A549 (cell line): ENCODE data around the gene LGR6. TPM values are rescaled to one million over a fixed set of nuclear protein-coding genes. Genes with fewer than 3 reads are reported as not detected.
A peak's percentile ranks its signal among the peaks of the same experiment; 100 is the strongest.

Experiments used
- ATAC-seq, 2 experiments: fragments of 200-7000 bp in 1 of 2; fragments of >200 bp in 1 of 2; cut with Nextera tagmentation in 1 of 2; cut with Tn5 transposase in 1 of 2; 3 replicates each; pipeline versions ENCODE4 v1.8.0 to v1.9.1; 2018 to 2020; ENCODE audit warnings: mild to moderate bottlenecking in 1 of 2, moderate library complexity in 1 of 2
- CTCF ChIA-PET: fragments of 300-600 bp; sonication (Branson Sonifier 250); formaldehyde crosslinking; extraction: SDS; loops from one replicate; lab custom pipeline; 2021; ENCODE audit warnings: antibody characterized with exemption, inconsistent platforms; lab: Yijun Ruan, JAX
- POLR2A ChIA-PET: fragments of 350-600 bp; formaldehyde crosslinking; extraction: SDS; loops from one replicate; lab custom pipeline; 2021; ENCODE audit warnings: antibody characterized with exemption, inconsistent platforms; lab: Yijun Ruan, JAX
- DNase-seq, 2 experiments: peaks; one replicate each; pipeline versions ENCODE4 v3.0.0 to v3.0.0-alpha.2; 2011 to 2016; ENCODE audit warnings: low read depth in 1 of 2, low spot score in 1 of 2
- FAIRE-seq: peaks from 2 replicates; lab custom pipeline; 2011; peaks lifted over from hg19 to GRCh38; lab: Jason Lieb, UNC
- H3K27ac ChIP-seq, 2 experiments: fragments of >200 bp; sonication (Bioruptor Twin); formaldehyde crosslinking; 3 replicates each; pipeline ENCODE4 v1.5.1; 2016 to 2017
- H3K4me1 ChIP-seq: fragments of >200 bp; sonication (Bioruptor Twin); formaldehyde crosslinking; 3 replicates; pipeline ENCODE4 v1.6.1; 2016
- H3K4me2 ChIP-seq: fragments of >200 bp; sonication (Bioruptor Twin); formaldehyde crosslinking; 3 replicates; pipeline ENCODE4 v1.6.1; 2016
- H3K4me3 ChIP-seq: fragments of >200 bp; sonication (Bioruptor Twin); formaldehyde crosslinking; 3 replicates; pipeline ENCODE4 v1.5.1; 2016
- H3K9me3 ChIP-seq: fragments of >200 bp; sonication (Bioruptor Twin); formaldehyde crosslinking; 3 replicates; pipeline ENCODE4 v1.6.1; 2016
- BHLHE40 ChIP-seq: IDR thresholded peaks from 2 replicates; pipeline ENCODE4 v1.6.1; 2012; ENCODE audit warnings: low read depth, low read length, inconsistent platforms
- CHD4 ChIP-seq: fragments of 200-600 bp; sonication (generic); IDR thresholded peaks from 2 replicates; pipeline ENCODE4 v1.6.1; 2016; ENCODE audit warnings: antibody characterized with exemption, mild to moderate bottlenecking, borderline replicate concordance
- EHF ChIP-seq: fragments of 250-450 bp; sonication (Bioruptor Pico); IDR thresholded peaks from 2 replicates; pipeline ENCODE4 v1.5.0; 2020; ENCODE audit warnings: mild to moderate bottlenecking
- ESRRA ChIP-seq: fragments of 150-350 bp; IDR thresholded peaks from 2 replicates; pipeline ENCODE4 v1.6.1; 2014; ENCODE audit warnings: mild to moderate bottlenecking, low read length, borderline replicate concordance
- FOSB ChIP-seq: fragments of 250-450 bp; sonication (Bioruptor Pico); IDR thresholded peaks from 2 replicates; pipeline ENCODE4 v1.5.0; 2020; ENCODE audit warnings: mild to moderate bottlenecking, moderate library complexity
- GATA3 ChIP-seq: IDR thresholded peaks from 2 replicates; pipeline ENCODE4 v1.6.1; 2012; ENCODE audit warnings: borderline replicate concordance
- HDAC2 ChIP-seq: fragments of 200-600 bp; sonication (generic); IDR thresholded peaks from 2 replicates; pipeline ENCODE4 v1.6.1; 2016
- HEYL ChIP-seq: fragments of 250-450 bp; sonication (Bioruptor Pico); IDR thresholded peaks from 2 replicates; pipeline ENCODE4 v1.8.0; 2021; ENCODE audit warnings: mild to moderate bottlenecking, moderate library complexity
- HOXA7 ChIP-seq: fragments of 250-450 bp; sonication (Bioruptor Pico); IDR thresholded peaks from 2 replicates; pipeline ENCODE4 v1.5.0; 2020; ENCODE audit warnings: mild to moderate bottlenecking, moderate library complexity
- JUN ChIP-seq, 2 experiments: fragments of >200 bp; sonication (Bioruptor Twin); formaldehyde crosslinking; IDR thresholded peaks; 2 replicates in 1 of 2; 3 replicates in 1 of 2; pipeline ENCODE4 v1.6.1; 2016 to 2017
- JUNB ChIP-seq: fragments of >200 bp; sonication (Bioruptor Twin); formaldehyde crosslinking; IDR thresholded peaks from 2 replicates; pipeline ENCODE4 v1.6.1; 2016
- KDM5A ChIP-seq: fragments of 200-600 bp; sonication (generic); IDR thresholded peaks from 2 replicates; pipeline ENCODE4 v1.6.1; 2016; ENCODE audit warnings: antibody characterized with exemption, mild to moderate bottlenecking
- MYC ChIP-seq: IDR thresholded peaks from 2 replicates; pipeline ENCODE4 v1.6.1; 2012; ENCODE audit warnings: mild to moderate bottlenecking, inconsistent platforms, low read length, improper control_type of control experiment, borderline replicate concordance
- NFE2L2 ChIP-seq: fragments of 150-350 bp; conservative IDR thresholded peaks from 2 replicates; pipeline ENCODE4 v1.6.1; 2014; ENCODE audit warnings: low read length
- NPAS2 ChIP-seq: fragments of 250-450 bp; sonication (Bioruptor Pico); IDR thresholded peaks from 2 replicates; pipeline ENCODE4 v1.8.0; 2022; ENCODE audit warnings: mild to moderate bottlenecking, moderate library complexity, borderline replicate concordance
- POLR2AphosphoS2 ChIP-seq: conservative IDR thresholded peaks from 2 replicates; pipeline ENCODE4 v1.6.1; 2012; ENCODE audit warnings: low read length, improper control_type of control experiment, inconsistent platforms
- RAD21 ChIP-seq, 2 experiments: fragments of >200 bp in 1 of 2; sonication (Bioruptor Twin) in 1 of 2; formaldehyde crosslinking in 1 of 2; IDR thresholded peaks in 1 of 2; conservative IDR thresholded peaks in 1 of 2; 2 replicates in 1 of 2; 3 replicates in 1 of 2; pipeline ENCODE4 v1.6.1; 2012 to 2018; ENCODE audit warnings: inconsistent platforms in 1 of 2
- RFX5 ChIP-seq: fragments of 450-650 bp; IDR thresholded peaks from 2 replicates; pipeline ENCODE4 v1.7.1; 2014; ENCODE audit warnings: antibody characterized with exemption, mild to moderate bottlenecking, moderate library complexity
- RNF2 ChIP-seq: fragments of 200-600 bp; sonication (generic); IDR thresholded peaks from 2 replicates; pipeline ENCODE4 v1.6.1; 2016; ENCODE audit warnings: low read depth, mild to moderate bottlenecking, antibody characterized with exemption, moderate library complexity, borderline replicate concordance
- SMC3 ChIP-seq: fragments of >200 bp; sonication (Bioruptor Twin); formaldehyde crosslinking; IDR thresholded peaks from 3 replicates; pipeline ENCODE4 v1.6.1; 2018; ENCODE audit warnings: inconsistent platforms
- SREBF2 ChIP-seq: fragments of 450-650 bp; IDR thresholded peaks from 2 replicates; pipeline ENCODE4 v1.6.1; 2014; ENCODE audit warnings: mild to moderate bottlenecking, moderate library complexity
- TFCP2L1 ChIP-seq: fragments of 250-450 bp; sonication (Bioruptor Pico); IDR thresholded peaks from 2 replicates; pipeline ENCODE4 v1.5.0; 2021; ENCODE audit warnings: mild to moderate bottlenecking
- ZC3H11A ChIP-seq: fragments of 450-650 bp; IDR thresholded peaks from 2 replicates; pipeline ENCODE4 v1.6.1; 2014; ENCODE audit warnings: antibody characterized with exemption, mild to moderate bottlenecking
- ZFP36 ChIP-seq: fragments of 450-650 bp; IDR thresholded peaks from 2 replicates; pipeline ENCODE4 v1.6.1; 2014; ENCODE audit warnings: borderline replicate concordance; ENCODE audit not compliant: partially characterized antibody
- ZSCAN20 ChIP-seq: fragments of 250-450 bp; sonication (Bioruptor Pico); IDR thresholded peaks from 2 replicates; pipeline ENCODE4 v1.8.0; 2022; ENCODE audit warnings: mild to moderate bottlenecking, moderate library complexity
- WGBS: methylation state at CpG from one replicate; pipeline ENCODE4 v1.1.6; 2017; ENCODE audit errors: missing lambda C conversion rate; 5-methylcytosine and 5-hydroxymethylcytosine counted together
- polyA plus RNA-seq, 4 experiments: library from polyadenylated mRNA; depleted of rRNA in 3 of 4; stranded (reverse); fragments of >200 nt; fragmentation: RNase III in 1 of 4; extraction: RNeasy Plus Mini Kit Qiagen cat#74134 plus additional on column Dnase treatment in 1 of 4; gene quantifications; 2 replicates in 3 of 4; 3 replicates in 1 of 4; pipeline ENCODE4 v1.2.3, GENCODE V29; 2011 to 2017
- TF ChIP-seq, protein P1 (sequence below): IDR thresholded peaks from 2 replicates; pipeline ENCODE4 v1.6.1; 2012; ENCODE audit warnings: low read depth, borderline replicate concordance
- TF ChIP-seq, protein P2 (sequence below): IDR thresholded peaks from 2 replicates; pipeline ENCODE4 v1.6.1; 2012
- TF ChIP-seq, protein P3 (sequence below): fragments of >200 bp; sonication (Bioruptor Twin); formaldehyde crosslinking; IDR thresholded peaks from 3 replicates; pipeline ENCODE4 v1.5.1; 2016
- TF ChIP-seq, protein P4 (sequence below): fragments of >200 bp; sonication (Bioruptor Twin); formaldehyde crosslinking; IDR thresholded peaks from 3 replicates; pipeline ENCODE4 v1.6.1; 2016

Gene LGR6
- polyA plus RNA-seq, 2 of the 4 experiments (the other 2 are of a cell fraction): 0.84 to 1.1 TPM

DNA sequence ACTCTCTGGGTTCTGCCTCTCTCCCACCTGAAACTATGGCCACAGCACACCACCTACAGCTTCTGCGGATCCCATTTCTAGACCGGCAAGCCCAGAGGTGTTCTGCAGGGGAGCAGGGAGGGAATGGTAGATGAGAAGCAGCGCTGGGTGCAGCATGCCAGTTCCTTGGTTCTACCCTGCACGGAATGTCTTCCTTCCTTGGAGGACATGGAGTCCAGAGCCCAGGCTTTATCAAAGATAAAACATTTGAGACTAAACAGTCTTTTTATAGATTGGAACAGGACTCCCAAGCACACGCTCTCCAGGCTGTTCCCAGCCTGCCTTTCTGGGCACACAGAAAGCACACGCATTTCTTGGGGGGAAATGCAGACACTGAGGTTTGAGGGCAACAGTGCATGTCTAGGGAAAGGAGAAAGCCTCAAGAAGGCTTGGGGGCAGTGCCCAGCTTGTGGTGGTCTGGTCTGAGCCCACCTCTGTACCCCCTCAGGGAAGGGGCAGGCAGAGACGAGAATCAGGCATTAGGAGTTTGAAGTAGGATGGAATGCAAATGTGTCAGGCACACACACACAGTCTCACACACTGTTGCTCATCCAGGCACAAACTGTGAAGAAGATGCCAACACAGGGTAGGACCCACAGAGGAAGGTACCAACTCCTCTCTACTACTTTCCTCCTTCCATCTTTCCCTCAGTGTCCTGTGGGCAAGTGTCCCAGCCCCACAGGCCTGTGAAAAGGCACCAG is 29.7 kb downstream of the LGR6 start:
- Histone ChIP-seq H3K4me1 (peaks cover 34% of the 10 kb centered on the region), H3K4me2 (peak overlapping the region; percentile 61), H3K27ac (peak overlapping the region; percentile 46 to 84), H3K4me3 (no peak overlapping the region), H3K9me3 (no peaks in the 10 kb centered on the region)
- FAIRE-seq (no peak), DNase-seq (no peak), ATAC-seq (no peak)
- ChIA-PET POLR2A (no interaction called here), CTCF (interaction anchor here (1.1 to 7.5 kb wide), 5 partner anchors 7 to 92 kb away, joined by 3 to 73 read pairs (median 7); no protein-coding TSS in a partner anchor)
- no peak for TF ChIP-seq EHF (CRISPR knock-in tag)
- TF ChIP-seq GATA3: no peak
- TF ChIP-seq HEYL (CRISPR knock-in tag): no peak
- TF ChIP-seq HOXA7: no peak
- no peak for TF ChIP-seq ESRRA
- TF ChIP-seq, protein P1, sequence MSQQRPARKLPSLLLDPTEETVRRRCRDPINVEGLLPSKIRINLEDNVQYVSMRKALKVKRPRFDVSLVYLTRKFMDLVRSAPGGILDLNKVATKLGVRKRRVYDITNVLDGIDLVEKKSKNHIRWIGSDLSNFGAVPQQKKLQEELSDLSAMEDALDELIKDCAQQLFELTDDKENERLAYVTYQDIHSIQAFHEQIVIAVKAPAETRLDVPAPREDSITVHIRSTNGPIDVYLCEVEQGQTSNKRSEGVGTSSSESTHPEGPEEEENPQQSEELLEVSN: no peak
- TF ChIP-seq FOSB (CRISPR knock-in tag): no peak
- no peak for TF ChIP-seq ZC3H11A
- no peak for TF ChIP-seq MYC
- TF ChIP-seq, protein P2, sequence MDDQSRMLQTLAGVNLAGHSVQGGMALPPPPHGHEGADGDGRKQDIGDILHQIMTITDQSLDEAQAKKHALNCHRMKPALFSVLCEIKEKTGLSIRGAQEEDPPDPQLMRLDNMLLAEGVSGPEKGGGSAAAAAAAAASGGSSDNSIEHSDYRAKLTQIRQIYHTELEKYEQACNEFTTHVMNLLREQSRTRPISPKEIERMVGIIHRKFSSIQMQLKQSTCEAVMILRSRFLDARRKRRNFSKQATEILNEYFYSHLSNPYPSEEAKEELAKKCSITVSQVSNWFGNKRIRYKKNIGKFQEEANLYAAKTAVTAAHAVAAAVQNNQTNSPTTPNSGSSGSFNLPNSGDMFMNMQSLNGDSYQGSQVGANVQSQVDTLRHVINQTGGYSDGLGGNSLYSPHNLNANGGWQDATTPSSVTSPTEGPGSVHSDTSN: no peak
- TF ChIP-seq POLR2AphosphoS2: no peak
- no peak for TF ChIP-seq JUN (IDR thresholded peaks at IDR 0.05)
- no peak for TF ChIP-seq RNF2
- no peak for TF ChIP-seq SREBF2
- WGBS: 95% methylated on average over 7 of the region's 7 CpGs

DNA sequence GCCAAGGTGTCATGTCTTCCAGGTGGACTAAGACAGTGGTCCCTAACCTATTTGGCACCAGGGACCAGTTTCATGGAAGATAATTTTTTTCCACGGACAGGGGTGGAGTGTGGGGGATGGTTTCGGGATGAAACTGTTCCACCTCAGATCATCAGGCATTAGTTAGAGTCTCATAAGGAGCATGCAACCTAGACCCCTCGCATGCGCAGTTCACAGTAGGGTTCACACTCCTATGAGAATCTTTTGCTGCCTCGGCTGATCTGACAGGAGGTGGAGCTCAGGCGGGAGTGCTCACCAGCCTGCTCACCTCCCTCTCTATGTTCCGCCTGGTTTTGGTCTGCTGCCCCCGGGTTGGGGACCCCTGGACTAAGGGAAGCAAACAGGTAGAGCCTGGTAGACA is 30.9 kb downstream of the LGR6 start:
- 74% methylated on average over 8 of the region's 8 CpGs for whole genome bisulfite sequencing
- H3K4me3 ChIP-seq: no peak overlapping the region
- TF ChIP-seq, protein P3, sequence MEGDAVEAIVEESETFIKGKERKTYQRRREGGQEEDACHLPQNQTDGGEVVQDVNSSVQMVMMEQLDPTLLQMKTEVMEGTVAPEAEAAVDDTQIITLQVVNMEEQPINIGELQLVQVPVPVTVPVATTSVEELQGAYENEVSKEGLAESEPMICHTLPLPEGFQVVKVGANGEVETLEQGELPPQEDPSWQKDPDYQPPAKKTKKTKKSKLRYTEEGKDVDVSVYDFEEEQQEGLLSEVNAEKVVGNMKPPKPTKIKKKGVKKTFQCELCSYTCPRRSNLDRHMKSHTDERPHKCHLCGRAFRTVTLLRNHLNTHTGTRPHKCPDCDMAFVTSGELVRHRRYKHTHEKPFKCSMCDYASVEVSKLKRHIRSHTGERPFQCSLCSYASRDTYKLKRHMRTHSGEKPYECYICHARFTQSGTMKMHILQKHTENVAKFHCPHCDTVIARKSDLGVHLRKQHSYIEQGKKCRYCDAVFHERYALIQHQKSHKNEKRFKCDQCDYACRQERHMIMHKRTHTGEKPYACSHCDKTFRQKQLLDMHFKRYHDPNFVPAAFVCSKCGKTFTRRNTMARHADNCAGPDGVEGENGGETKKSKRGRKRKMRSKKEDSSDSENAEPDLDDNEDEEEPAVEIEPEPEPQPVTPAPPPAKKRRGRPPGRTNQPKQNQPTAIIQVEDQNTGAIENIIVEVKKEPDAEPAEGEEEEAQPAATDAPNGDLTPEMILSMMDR: no peak
- TF ChIP-seq ZSCAN20 (CRISPR knock-in tag) (no peak), NFE2L2 (no peak), CHD4 (no peak), RAD21 (conservative IDR thresholded peaks at IDR 0.05 in 1 of 2, IDR thresholded peaks at IDR 0.05 in 1 of 2) (no peak), HDAC2 (no peak), KDM5A (no peak), BHLHE40 (no peak), EHF (CRISPR knock-in tag) (no peak), NPAS2 (no peak), RFX5 (no peak), SMC3 (no peak), ZFP36 (no peak), JUNB (no peak), TFCP2L1 (no peak), RNF2 (no peak), HOXA7 (no peak)
- TF ChIP-seq, protein P4, sequence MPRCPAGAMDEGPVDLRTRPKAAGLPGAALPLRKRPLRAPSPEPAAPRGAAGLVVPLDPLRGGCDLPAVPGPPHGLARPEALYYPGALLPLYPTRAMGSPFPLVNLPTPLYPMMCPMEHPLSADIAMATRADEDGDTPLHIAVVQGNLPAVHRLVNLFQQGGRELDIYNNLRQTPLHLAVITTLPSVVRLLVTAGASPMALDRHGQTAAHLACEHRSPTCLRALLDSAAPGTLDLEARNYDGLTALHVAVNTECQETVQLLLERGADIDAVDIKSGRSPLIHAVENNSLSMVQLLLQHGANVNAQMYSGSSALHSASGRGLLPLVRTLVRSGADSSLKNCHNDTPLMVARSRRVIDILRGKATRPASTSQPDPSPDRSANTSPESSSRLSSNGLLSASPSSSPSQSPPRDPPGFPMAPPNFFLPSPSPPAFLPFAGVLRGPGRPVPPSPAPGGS: no peak
- H3K9me3 ChIP-seq: no peaks in the 10 kb centered on the region
- ChIA-PET POLR2A (no interaction called here), CTCF (interaction anchor here (1.2 to 7.5 kb wide), 5 partner anchors 8 to 35 kb away, joined by 4 to 73 read pairs (median 21); partner anchors contain the start of gene LGR6)
- FAIRE-seq (no peak), DNase-seq (no peak), ATAC-seq (no peak)
- H3K4me2 ChIP-seq: no peak overlapping the region
- H3K27ac ChIP-seq: peak overlapping the region in 1 of 2 experiments; percentile 3; a peak in 1 of 6 replicates
- H3K4me1 ChIP-seq: peaks cover 34% of the 10 kb centered on the region
